NCI-H345 treated with DMSO at 0.1 percent for 48 hours (cell line): ENCODE measurements around the gene MSI2.

ENCODE experiments used
- DNase-seq: peaks from one replicate; lab custom pipeline; 2025; ENCODE audit not compliant: unreplicated experiment; lab: John Stamatoyannopoulos, UW

The MSI2 gene

DNA sequence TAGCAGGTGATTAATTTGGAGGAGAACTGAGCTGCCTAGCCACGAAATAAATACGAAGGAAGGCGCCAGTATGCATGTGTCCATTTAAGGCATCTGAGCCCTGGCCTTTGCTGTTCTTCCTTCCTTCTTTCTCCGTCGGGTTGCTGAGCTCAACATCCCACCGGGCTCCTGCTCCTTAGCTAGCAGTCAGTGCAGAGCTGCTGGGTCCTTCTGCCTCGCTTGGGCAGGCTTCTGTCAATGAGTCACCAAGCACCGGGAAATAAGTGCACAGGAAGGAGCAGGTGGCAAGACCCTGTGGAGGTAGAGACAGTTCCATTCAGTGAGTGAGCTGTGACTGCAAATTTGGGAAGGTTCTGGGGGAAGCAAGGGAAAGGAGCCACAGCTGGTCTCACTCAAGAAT is 368.1 kb downstream of the MSI2 start:
- DNase-seq, result no peak

GRCh38 chr17:57625511-57625910 is 369.2 kb downstream of the MSI2 start:
- no peak for DNase-seq

- no peak for DNase-seq
These were observed 369.6 kb downstream of the MSI2 start for GRCh38 chr17:57625957-57626356.

- DNase-seq, result no peak
These were observed 370.3 kb downstream of the MSI2 start for GRCh38 chr17:57626520-57627210.

DNA sequence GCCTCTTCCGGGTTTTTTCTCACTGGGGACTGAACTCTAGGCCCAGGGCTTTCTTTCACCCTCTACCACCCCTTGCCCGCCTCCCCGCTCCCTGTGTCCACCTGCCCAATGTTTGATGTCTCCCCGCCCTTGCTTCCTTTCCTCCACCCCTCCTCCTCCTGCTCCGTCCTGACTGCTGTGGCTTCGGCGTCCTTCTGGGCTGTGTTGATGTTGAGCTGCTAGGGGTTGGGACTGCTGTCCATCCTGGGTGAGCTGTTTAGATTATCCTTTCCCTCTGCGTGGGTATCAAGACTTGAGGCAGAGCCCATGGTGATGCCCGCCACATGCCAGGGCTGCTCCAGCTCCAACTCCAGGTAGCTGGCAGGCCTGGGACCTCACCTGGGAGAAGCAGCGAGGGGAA is 371.3 kb downstream of the MSI2 start:
- no peak for DNase-seq

DNA sequence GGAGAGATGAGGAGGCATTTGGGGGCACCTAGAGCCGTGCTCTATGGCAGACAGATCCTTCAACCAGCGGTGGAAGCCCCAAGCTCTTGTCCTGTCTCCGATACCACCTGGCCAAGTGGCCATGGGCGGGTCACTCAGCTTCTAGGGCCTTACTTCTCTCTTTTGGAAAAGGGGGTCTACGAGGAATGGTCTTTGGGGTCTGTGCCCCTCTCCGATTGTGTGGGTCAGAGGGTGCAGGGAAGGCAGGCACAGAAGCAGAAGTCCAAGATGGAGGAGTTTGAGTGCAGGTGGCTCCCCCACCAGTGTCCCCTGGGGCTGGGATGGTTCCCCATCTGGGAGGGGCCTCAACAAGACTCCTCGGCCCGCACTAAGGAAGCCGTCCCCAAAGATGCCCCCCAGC is 372.1 kb downstream of the MSI2 start:
- DNase-seq, result no peak

GRCh38 chr17:57629470-57629869 is 373.1 kb downstream of the MSI2 start:
- no peak for DNase-seq

DNA sequence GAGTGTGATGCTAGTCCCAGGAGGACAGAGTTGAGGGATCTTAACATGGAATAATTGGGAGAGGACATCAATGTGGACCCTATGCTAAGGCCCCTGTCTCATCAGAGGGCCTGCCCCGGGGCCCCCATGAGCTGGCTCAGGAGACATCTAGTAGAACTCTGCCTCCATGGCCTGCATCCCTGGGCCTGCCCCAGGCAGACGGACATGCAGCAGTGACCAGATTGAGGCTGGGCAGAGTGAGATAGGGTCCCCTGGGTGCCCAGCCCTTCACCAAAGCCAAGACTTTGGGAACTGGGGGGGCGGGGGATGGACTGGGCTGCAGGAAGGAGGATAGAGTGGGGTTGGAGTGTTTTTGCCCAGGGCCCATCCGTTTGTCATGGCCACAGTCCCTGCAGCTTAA is 373.6 kb downstream of the MSI2 start:
- DNase-seq, result no peak

DNA sequence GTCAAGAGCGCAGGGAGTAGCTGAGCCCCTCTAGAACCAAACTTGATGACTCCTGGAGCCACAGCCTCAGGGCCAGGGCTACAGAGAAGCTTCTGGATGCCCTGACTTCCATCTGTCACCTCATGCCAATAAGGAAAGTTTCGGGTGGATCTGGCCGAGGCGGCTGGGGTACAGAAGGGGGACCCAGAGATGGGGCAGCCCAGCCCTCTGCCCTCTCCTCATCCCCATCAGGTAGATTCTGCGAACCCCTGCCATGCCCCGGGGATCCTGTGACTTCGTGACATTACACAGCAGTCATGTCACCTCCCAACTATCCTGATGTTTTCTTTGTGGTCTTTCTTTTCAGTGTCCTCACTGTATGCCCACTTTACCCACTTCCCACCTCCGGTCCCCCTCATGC is 374.4 kb downstream of the MSI2 start:
- DNase-seq, result no peak

- DNase-seq, result no peak
These were observed 375.5 kb downstream of the MSI2 start for GRCh38 chr17:57631871-57632270.

GRCh38 chr17:57632294-57632693 is 376.0 kb downstream of the MSI2 start:
- DNase-seq, result no peak

- DNase-seq, result no peak
These were observed 376.9 kb downstream of the MSI2 start for GRCh38 chr17:57633236-57633635.

- no peak for DNase-seq
These were observed 378.6 kb downstream of the MSI2 start for GRCh38 chr17:57634713-57635465.

DNA sequence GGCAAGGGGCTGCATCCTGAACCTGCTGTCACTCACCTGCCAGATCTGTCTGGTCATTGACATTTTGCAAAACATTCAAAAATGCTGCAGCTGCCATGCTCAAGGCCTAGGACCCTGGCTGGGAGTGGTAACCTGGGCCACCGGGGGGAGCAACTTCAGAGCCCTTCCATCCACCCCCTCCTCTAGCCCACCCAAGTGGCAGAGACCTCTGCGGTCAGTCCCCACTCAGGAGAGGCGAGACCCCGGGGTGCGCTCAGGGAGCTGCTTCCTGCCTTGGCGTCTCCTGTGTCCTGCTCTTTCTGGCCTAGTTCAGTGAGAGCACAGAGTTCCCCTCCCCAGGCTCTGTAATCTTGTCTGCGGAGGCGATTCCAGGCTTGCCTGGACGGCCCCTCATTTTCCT is 380.0 kb downstream of the MSI2 start:
- no peak for DNase-seq

GRCh38 chr17:57636985-57637665 is 380.8 kb downstream of the MSI2 start:
- no peak for DNase-seq

GRCh38 chr17:57637666-57638010 is 381.3 kb downstream of the MSI2 start:
- no peak for DNase-seq

GRCh38 chr17:57638284-57638683 is 382.0 kb downstream of the MSI2 start:
- DNase-seq, result no peak

DNA sequence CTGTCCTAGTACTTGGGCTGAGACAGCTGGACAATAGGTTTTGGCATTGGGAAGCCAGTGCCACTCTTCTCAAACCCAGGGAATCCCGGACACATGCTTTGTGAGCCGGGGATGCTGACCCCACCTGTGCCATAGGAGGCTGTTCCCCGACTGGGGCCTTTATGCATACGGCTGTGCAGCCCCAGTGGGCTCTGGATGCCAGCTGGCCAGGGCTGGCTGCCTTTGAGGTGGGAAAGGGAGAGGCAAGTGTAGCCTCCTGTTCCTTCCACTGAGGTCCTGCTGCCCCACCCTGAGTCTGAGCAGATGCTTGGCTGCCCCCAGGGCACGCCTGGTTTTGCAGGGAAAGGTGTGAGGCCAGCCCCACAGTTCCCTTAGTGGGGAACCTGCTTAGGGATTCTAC is 383.1 kb downstream of the MSI2 start:
- no peak for DNase-seq

- DNase-seq, result no peak
These were observed 383.8 kb downstream of the MSI2 start for GRCh38 chr17:57640079-57640478.

DNA sequence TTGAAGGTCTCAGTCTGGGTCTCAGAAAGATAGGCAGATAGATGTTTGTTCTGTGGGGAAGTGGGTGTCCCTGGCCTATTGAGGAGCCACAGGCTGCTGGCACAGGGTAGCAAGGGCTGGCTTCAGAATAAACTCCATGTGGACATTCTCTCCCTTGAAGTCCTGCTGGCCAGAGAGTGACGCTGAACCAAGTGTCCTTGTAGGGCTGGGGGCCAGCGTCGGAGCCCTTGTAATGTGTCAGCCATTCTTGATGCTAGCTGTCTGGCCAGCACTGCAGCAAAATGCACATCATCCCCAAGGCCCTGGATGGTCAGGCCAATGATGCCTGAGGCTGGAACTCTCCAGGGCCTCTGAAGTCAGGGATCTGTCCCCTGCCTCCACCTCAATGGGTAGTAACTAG is 385.4 kb downstream of the MSI2 start:
- no peak for DNase-seq

DNA sequence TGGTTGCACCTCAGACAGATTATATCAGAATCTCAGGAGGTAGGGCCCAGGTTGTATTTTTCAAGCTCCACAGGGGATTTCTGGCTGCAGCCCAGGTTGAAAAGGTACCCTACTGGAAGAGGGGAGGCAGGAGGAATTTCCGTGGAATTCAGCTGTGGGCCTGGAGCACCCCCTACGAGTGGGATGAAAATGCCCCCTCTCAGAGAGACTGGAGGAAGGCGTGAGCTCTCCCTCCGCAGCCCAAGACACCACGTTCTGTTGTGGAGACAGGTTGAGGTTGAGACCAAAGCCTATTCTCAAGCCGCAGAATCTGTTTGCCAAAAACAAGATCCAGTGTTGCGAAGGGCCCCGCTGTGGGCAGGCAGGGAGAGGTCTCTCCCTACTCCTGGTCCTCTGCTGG is 386.7 kb downstream of the MSI2 start:
- no peak for DNase-seq

- DNase-seq, result no peak
These were observed 388.0 kb downstream of the MSI2 start for GRCh38 chr17:57644326-57644725.
